ENCODE results near the gene ADNP2. TPM values are rescaled to one million over a fixed set of nuclear protein-coding genes. Genes with fewer than 3 reads are reported as not detected.

The ADNP2 gene
- total RNA-seq, 4 donors from 2014 or later = 15.0 to 22.3 (median 17.7) TPM

- Histone ChIP-seq H3K27me3 (no peaks in the 10 kb centered on the region), H3K9me3 (no peaks in the 10 kb centered on the region), H3K4me1 (peaks cover 0 to 6% (median 0%) of the 10 kb centered on the region in 3 donors), H3K36me3 (peaks cover 3 to 91% of the 10 kb centered on the region in 2 donors), H3K4me3 (no peak overlapping the region), H3K27ac (no peak overlapping the region)
- WGBS, 2 donors (ENCODE audit: low coverage in 1 of 2) = 97% methylated on average over 7 of the region's 14 CpGs; no CpG with 5 or more reads in 1 of the 2 donors
- ATAC-seq = no peak
- TF ChIP-seq EP300 (IDR thresholded peaks at IDR 0.05) (no peak), POLR2AphosphoS5 (IDR thresholded peaks at IDR 0.05) (no peak), POLR2A (IDR thresholded peaks at IDR 0.05) (no peak), CTCF (IDR thresholded peaks at IDR 0.05) (no peak)
Observed at GRCh38 chr18:80137137-80137536, 28.1 kb downstream of the ADNP2 start.

- no peaks in the 10 kb centered on the region for H3K4me1 ChIP-seq
- 70 to 100% methylated on average over 2 of the region's 12 CpGs for WGBS, 2 donors (ENCODE audit: low coverage in 1 of 2)
- no peaks in the 10 kb centered on the region for H3K27me3 ChIP-seq
- no peaks in the 10 kb centered on the region for H3K9me3 ChIP-seq
- peaks cover 3 to 84% of the 10 kb centered on the region in 2 donors for H3K36me3 ChIP-seq
- TF ChIP-seq CTCF (IDR thresholded peaks at IDR 0.05) = no peak
- TF ChIP-seq POLR2A (IDR thresholded peaks at IDR 0.05) = no peak
- no peak for TF ChIP-seq POLR2AphosphoS5 (IDR thresholded peaks at IDR 0.05)
- no peak for TF ChIP-seq EP300 (IDR thresholded peaks at IDR 0.05)
- no peak for ATAC-seq
- H3K27ac ChIP-seq = no peak overlapping the region
- no peak overlapping the region for H3K4me3 ChIP-seq
Observed at GRCh38 chr18:80137976-80138375, 28.9 kb downstream of the ADNP2 start.

- WGBS, 2 donors (ENCODE audit: low coverage in 1 of 2) = 76 to 81% methylated on average over 3 to 5 of the region's 5 CpGs
- H3K9me3 ChIP-seq = no peaks in the 10 kb centered on the region
- no peaks in the 10 kb centered on the region for H3K27me3 ChIP-seq
- no peak overlapping the region for H3K27ac ChIP-seq
- TF ChIP-seq POLR2A (IDR thresholded peaks at IDR 0.05) (no peak), CTCF (IDR thresholded peaks at IDR 0.05) (no peak), POLR2AphosphoS5 (IDR thresholded peaks at IDR 0.05) (no peak), EP300 (IDR thresholded peaks at IDR 0.05) (no peak)
- peaks cover 0 to 4% (median 0%) of the 10 kb centered on the region in 3 donors for H3K4me1 ChIP-seq
- no peak for ATAC-seq
- H3K4me3 ChIP-seq = no peak overlapping the region
- peaks cover 3 to 58% of the 10 kb centered on the region in 2 donors for H3K36me3 ChIP-seq
Observed at GRCh38 chr18:80140455-80140985, 31.5 kb downstream of the ADNP2 start.

GRCh38 chr18:80143881-80144280 lies 34.8 kb downstream of the ADNP2 start:
- H3K27ac ChIP-seq = no peak overlapping the region
- H3K27me3 ChIP-seq = no peaks in the 10 kb centered on the region
- H3K4me3 ChIP-seq = no peak overlapping the region
- TF ChIP-seq EP300 (IDR thresholded peaks at IDR 0.05) (no peak), CTCF (IDR thresholded peaks at IDR 0.05) (no peak), POLR2A (IDR thresholded peaks at IDR 0.05) (no peak), POLR2AphosphoS5 (IDR thresholded peaks at IDR 0.05) (no peak)
- ATAC-seq = no peak
- WGBS, 2 donors (ENCODE audit: low coverage in 1 of 2) = 40 to 44% methylated on average over 2 of the region's 2 CpGs
- H3K9me3 ChIP-seq = no peaks in the 10 kb centered on the region
- peaks cover 0 to 19% (median 0%) of the 10 kb centered on the region in 3 donors for H3K4me1 ChIP-seq
- peaks cover 0 to 27% of the 10 kb centered on the region in 2 donors for H3K36me3 ChIP-seq

GRCh38 chr18:80145196-80145804 lies 36.2 kb downstream of the ADNP2 start:
- Histone ChIP-seq H3K36me3 (peaks cover 0 to 14% of the 10 kb centered on the region in 2 donors), H3K9me3 (no peaks in the 10 kb centered on the region), H3K27ac (no peak overlapping the region), H3K4me1 (peaks cover 0 to 22% (median 0%) of the 10 kb centered on the region in 3 donors), H3K27me3 (no peaks in the 10 kb centered on the region), H3K4me3 (no peak overlapping the region)
- TF ChIP-seq POLR2AphosphoS5 (IDR thresholded peaks at IDR 0.05) = no peak
- TF ChIP-seq CTCF (IDR thresholded peaks at IDR 0.05) = no peak
- TF ChIP-seq POLR2A (IDR thresholded peaks at IDR 0.05) = no peak
- no peak for TF ChIP-seq EP300 (IDR thresholded peaks at IDR 0.05)
- ATAC-seq = no peak
- 75 to 81% methylated on average over 5 of the region's 5 CpGs for WGBS, 2 donors (ENCODE audit: low coverage in 1 of 2)

Data from gastroesophageal sphincter (tissue), 4 donors.